Liver (tissue), 3 donors: ENCODE results near the gene ATXN10.

ENCODE experiments used
- CTCF ChIP-seq: fragments of 150-350 bp; IDR thresholded peaks from 2 replicates; pipeline ENCODE4 v1.5.1; 2017; ENCODE audit warnings: improper control_type of control experiment, low read depth, low read length; ENCODE audit not compliant: missing input control
- EGR1 ChIP-seq, 2 donors: IDR thresholded peaks; 2 replicates each; pipeline ENCODE4 v1.6.1; 2016 to 2018; ENCODE audit warnings: antibody characterized with exemption in 2 of 2, low read depth in 2 of 2
- FOXA2 ChIP-seq: IDR thresholded peaks from 2 replicates; pipeline ENCODE4 v1.6.1; 2016; ENCODE audit warnings: antibody characterized with exemption
- GABPA ChIP-seq, 2 donors: IDR thresholded peaks in 1 of 2; conservative IDR thresholded peaks in 1 of 2; 2 replicates each; pipeline ENCODE4 v1.6.1; 2016; ENCODE audit warnings: antibody characterized with exemption in 2 of 2, mild to moderate bottlenecking in 1 of 2, moderate library complexity in 1 of 2
- JUND ChIP-seq, 2 donors: IDR thresholded peaks; 2 replicates each; pipeline ENCODE4 v1.6.1; 2016; ENCODE audit warnings: antibody characterized with exemption in 2 of 2
- NR2F2 ChIP-seq: IDR thresholded peaks from 2 replicates; pipeline ENCODE4 v1.6.1; 2016; ENCODE audit warnings: antibody characterized with exemption
- RAD21 ChIP-seq, 2 donors: IDR thresholded peaks; 2 replicates each; pipeline ENCODE4 v1.6.1; 2016; ENCODE audit warnings: antibody characterized with exemption in 2 of 2, mild to moderate bottlenecking in 2 of 2
- SP1 ChIP-seq: IDR thresholded peaks from 2 replicates; pipeline ENCODE4 v1.6.1; 2018; ENCODE audit warnings: antibody characterized with exemption, mild to moderate bottlenecking
- ZBTB33 ChIP-seq: IDR thresholded peaks from 2 replicates; pipeline ENCODE4 v1.6.1; 2016; ENCODE audit warnings: antibody characterized with exemption
- donor health status: healthy.
- donor health status: healthy.

- TF ChIP-seq CTCF (no peak), JUND (IDR thresholded peaks at IDR 0.05) (no peak), RAD21 (IDR thresholded peaks at IDR 0.05) (no peak), GABPA (IDR thresholded peaks at IDR 0.05 in 1 of 2, conservative IDR thresholded peaks at IDR 0.05 in 1 of 2) (no peak), EGR1 (IDR thresholded peaks at IDR 0.05; ENCODE audit: low read depth in 2 of 2) (no peak), NR2F2 (no peak), FOXA2 (no peak), SP1 (no peak), ZBTB33 (no peak)
These were observed 157.2 kb downstream of the ATXN10 start for GRCh38 chr22:45828841-45829240.
